ENCODE results near the gene MAP2K6.

MAP2K6 gene

DNA sequence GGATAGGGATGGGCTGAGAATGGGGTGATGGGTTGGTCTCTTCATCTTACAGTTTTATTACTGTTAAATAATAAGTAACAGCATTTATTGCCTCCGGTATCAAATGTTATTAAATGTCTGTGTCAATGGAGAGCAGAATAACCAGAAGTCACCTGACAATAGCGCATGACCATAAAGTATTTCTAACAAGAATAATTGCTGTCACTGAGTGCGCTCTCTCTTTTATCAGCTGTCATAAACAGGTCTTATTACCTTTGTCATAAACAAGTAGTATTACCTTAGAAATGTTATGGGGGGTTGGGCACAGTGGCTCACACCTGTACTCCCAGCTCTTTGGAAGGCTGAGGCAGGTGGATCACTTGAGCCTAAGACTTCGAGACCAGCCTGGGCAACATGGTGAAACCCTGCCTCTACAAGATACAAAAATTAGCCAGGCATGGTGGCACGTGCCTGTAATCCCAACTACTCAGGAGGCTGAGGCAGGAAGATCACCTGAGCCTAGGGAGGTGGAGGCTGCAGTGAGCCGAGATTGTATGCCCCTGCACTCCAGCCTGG is 120.6 kb downstream of the MAP2K6 start:
- TF ChIP-seq CTCF (IDR thresholded peaks at IDR 0.05; ENCODE audit: low read depth, low read length), result no peak
- DNase-seq (ENCODE audit: extremely low read depth, low read depth), result no peak

DNA sequence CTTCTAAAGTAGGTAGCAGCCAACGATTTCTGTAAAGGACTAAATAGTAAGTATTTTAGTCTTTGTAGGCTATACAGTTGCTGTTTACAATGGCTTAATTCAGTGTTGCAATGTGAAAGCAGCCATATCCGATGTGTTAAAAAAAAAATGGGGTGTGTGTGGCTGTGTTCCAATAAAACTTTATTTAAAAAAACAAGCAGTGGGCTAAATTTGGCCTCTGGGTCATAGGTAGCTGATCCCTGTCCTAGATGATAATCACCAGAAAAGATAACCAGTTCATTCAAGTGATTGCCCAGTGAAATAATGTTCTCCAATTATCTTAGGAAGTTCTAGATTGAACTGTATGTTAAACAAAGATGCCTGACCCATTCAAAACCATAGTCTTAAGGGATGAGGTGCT is 124.3 kb downstream of the MAP2K6 start:
- TF ChIP-seq CTCF (IDR thresholded peaks at IDR 0.05; ENCODE audit: low read depth, low read length), result no peak
- DNase-seq (ENCODE audit: extremely low read depth, low read depth), result no peak

- no peak for TF ChIP-seq CTCF (IDR thresholded peaks at IDR 0.05; ENCODE audit: low read depth, low read length)
- no peak for DNase-seq (ENCODE audit: extremely low read depth, low read depth)
Measured at GRCh38 chr17:69539274-69539673, 124.8 kb downstream of the MAP2K6 start.

GRCh38 chr17:69539781-69540319 is 125.4 kb downstream of the MAP2K6 start:
- TF ChIP-seq CTCF (IDR thresholded peaks at IDR 0.05; ENCODE audit: low read depth, low read length), result no peak

GRCh38 chr17:69540356-69540755 is 125.9 kb downstream of the MAP2K6 start:
- no peak for DNase-seq (ENCODE audit: extremely low read depth, low read depth)
- TF ChIP-seq CTCF (IDR thresholded peaks at IDR 0.05; ENCODE audit: low read depth, low read length), result no peak

More at GRCh38 chr17:69539781-69540319, 125.4 kb downstream of the MAP2K6 start:
- DNase-seq (ENCODE audit: extremely low read depth, low read depth), result peak; percentile 4

DNA sequence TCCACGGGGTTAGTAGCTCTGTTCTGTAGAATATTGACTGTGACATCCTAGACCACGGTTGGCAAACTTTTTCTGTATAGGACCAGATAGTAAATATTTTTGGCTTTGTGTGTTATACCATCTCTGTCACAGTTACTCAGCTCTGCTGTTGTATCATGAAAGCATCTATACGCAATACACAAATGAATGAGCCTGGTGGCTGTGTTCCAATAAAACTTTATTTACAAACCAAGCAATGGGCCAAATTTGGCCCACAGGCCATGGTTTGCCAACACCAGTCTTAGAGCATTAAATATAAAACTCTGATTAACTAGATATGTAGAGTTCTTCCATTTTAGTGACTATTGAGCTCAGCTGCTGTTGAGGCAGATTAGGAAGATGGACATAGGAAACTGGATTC is 132.7 kb downstream of the MAP2K6 start:
- TF ChIP-seq CTCF (IDR thresholded peaks at IDR 0.05; ENCODE audit: low read depth, low read length), result no peak
- no peak for DNase-seq (ENCODE audit: extremely low read depth, low read depth)

DNA sequence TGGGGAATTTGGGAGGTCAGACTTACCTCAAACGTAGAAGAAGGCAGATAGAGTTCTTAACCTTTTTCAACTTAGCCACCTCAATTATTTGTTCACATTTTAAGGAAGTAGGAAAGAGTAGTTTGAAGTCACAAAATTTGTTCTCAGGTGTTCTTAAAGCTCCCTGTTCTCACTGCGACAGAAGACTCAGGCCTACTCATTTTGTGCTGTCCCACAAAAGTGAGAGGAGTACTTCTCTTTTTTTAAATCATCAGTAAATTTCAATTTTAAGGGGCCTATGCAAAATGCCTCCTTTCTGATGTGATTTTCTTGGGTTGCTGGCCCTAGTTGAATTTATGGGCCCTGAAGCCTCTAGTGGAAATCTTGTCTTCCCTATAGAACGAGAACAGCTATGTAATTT is 133.4 kb downstream of the MAP2K6 start:
- TF ChIP-seq CTCF (IDR thresholded peaks at IDR 0.05; ENCODE audit: low read depth, low read length), result no peak
- no peak for DNase-seq (ENCODE audit: extremely low read depth, low read depth)

All from AG09319 (cell line).